Caco-2 (cell line): ENCODE results near the gene CLPSL1. TPM values are rescaled to one million over a fixed set of nuclear protein-coding genes. Genes with fewer than 3 reads are reported as not detected.

Source experiments
- BruUV-seq: library from RNA; stranded (reverse); fragments of 400-500 nt; replicated peaks from 2 replicates; lab custom pipeline; 2021; lab: Mats Ljungman, UMichigan
- CTCF ChIA-PET: fragments of 300-600 bp; sonication (Branson Sonifier 250); formaldehyde crosslinking; loops from one replicate; lab custom pipeline; 2022; ENCODE audit warnings: antibody characterized with exemption; lab: Charles Lee
- POLR2A ChIA-PET: fragments of 300-600 bp; sonication (Branson Sonifier 250); formaldehyde crosslinking; loops from one replicate; lab custom pipeline; 2022; ENCODE audit warnings: antibody characterized with exemption; lab: Charles Lee
- DNase-seq, 2 experiments: peaks; one replicate each; pipeline versions ENCODE4 v3.0.0 to v3.0.0-alpha.2; 2020 to 2022
- H3K27me3 ChIP-seq: replicated peaks from 2 replicates; pipeline ENCODE4 v1.6.0; 2011; ENCODE audit warnings: low read length; ENCODE audit not compliant: control insufficient read depth, insufficient read depth
- H3K36me3 ChIP-seq: 2 replicates; pipeline ENCODE4 v1.5.1; 2011; ENCODE audit warnings: low read length; ENCODE audit not compliant: control insufficient read depth, insufficient read depth
- H3K4me1 ChIP-seq: fragments of 250-450 bp; sonication (Bioruptor Pico); 2 replicates; pipeline ENCODE4 v1.5.1; 2020; ENCODE audit warnings: mild to moderate bottlenecking
- H3K4me3 ChIP-seq: 2 replicates; pipeline ENCODE4 v1.5.1; 2011; ENCODE audit warnings: low read depth, mild to moderate bottlenecking, control low read depth, low read length
- H3K9me3 ChIP-seq: fragments of 250-450 bp; sonication (Bioruptor Pico); 2 replicates; pipeline ENCODE4 v1.5.1; 2020; ENCODE audit warnings: mild to moderate bottlenecking, moderate library complexity
- H3K27ac Mint-ChIP-seq: one replicate; pipeline ENCODE4 v1.8.0; 2022; ENCODE audit warnings: mixed read lengths; ENCODE audit not compliant: unreplicated experiment
- H3K27me3 Mint-ChIP-seq: one replicate; pipeline ENCODE4 v1.8.0; 2022; ENCODE audit warnings: mixed read lengths; ENCODE audit not compliant: insufficient read depth, unreplicated experiment
- H3K36me3 Mint-ChIP-seq: one replicate; pipeline ENCODE4 v1.8.0; 2022; ENCODE audit warnings: mild to moderate bottlenecking, mixed read lengths; ENCODE audit not compliant: insufficient read depth, unreplicated experiment
- H3K4me1 Mint-ChIP-seq: one replicate; pipeline ENCODE4 v1.8.0; 2022; ENCODE audit warnings: low read depth, mixed read lengths; ENCODE audit not compliant: unreplicated experiment
- H3K4me3 Mint-ChIP-seq: one replicate; pipeline ENCODE4 v1.8.0; 2022; ENCODE audit warnings: mild to moderate bottlenecking, moderate library complexity, mixed read lengths; ENCODE audit not compliant: unreplicated experiment
- H3K9me3 Mint-ChIP-seq: one replicate; pipeline ENCODE4 v1.8.0; 2022; ENCODE audit warnings: mixed read lengths; ENCODE audit not compliant: unreplicated experiment
- intact Hi-C: fragments of 100-400 bp; cut with micrococcal nuclease; formaldehyde crosslinking; loops from one replicate; pipeline ENCODE4 v1.10.0; 2022; ENCODE audit not compliant: unreplicated experiment
- total RNA-seq: library from RNA; stranded (reverse); gene quantifications from 2 replicates; pipeline ENCODE4 v1.2.3, GENCODE V29; 2022
- TF ChIP-seq, protein P1 (sequence below), 2 experiments: fragments of 200-600 bp in 1 of 2; IDR thresholded peaks; 1 replicate in 1 of 2; 2 replicates in 1 of 2; pipeline versions ENCODE4 v1.5.1 to v1.8.0; 2011 to 2022; ENCODE audit warnings: antibody characterized with exemption in 1 of 2, control low read depth in 1 of 2, inconsistent platforms in 1 of 2, low read depth in 1 of 2, low read length in 1 of 2, mild to moderate bottlenecking in 1 of 2, moderate library complexity in 1 of 2; ENCODE audit not compliant: insufficient read depth in 1 of 2, severe bottlenecking in 1 of 2, unreplicated experiment in 1 of 2

Gene CLPSL1
- total RNA-seq, 1 experiment from 2014 or later: not detected

DNA sequence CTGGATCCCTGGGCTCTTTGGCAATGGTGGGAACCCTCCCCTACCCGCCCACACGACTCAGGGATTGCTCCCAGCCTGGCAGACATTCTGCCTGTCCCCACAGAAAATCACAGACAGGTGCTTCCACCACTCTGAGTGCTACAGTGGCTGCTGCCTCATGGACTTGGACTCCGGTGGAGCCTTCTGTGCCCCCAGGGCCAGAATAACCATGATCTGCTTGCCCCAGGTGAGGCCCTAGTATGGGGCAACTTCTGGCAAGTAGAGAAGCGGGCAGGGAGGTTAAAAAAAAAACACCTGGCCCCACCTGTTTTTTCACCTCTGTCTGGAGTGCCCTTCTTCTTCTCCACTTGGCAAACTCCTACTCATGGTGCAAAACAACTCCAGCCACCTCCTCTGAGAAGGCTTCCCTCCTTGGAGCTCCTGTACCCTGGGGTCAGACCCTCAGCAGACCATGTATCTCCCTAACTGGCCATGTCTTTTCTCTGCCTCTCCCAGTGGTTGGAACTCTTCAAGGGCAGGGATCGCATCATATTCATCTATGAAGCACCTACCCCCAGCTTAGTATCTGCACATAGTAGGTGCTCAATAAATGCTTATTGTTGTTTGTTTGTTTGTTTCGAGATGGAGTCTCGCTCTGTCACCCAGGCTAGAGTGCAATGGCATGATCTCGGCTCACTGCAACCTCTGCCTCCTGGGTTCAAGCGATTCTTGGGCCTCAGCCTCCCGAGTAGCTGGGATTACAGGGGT lies 3.3 kb upstream of the CLPSL1 start:
- CTCF ChIA-PET: no interaction called here
- POLR2A ChIA-PET: no interaction called here
- H3K36me3 ChIP-seq: no peaks in the 10 kb centered on the region

GRCh38 chr6:35778437-35778836 lies 2.4 kb upstream of the CLPSL1 start:
- ChIA-PET CTCF (no interaction called here), POLR2A (no interaction called here)
- Histone ChIP-seq H3K4me3 (no peak overlapping the region), H3K9me3 (no peaks in the 10 kb centered on the region), H3K36me3 (no peaks in the 10 kb centered on the region), H3K27me3 (no peaks in the 10 kb centered on the region), H3K4me1 (0 out of 2 replicates have a peak, but pooled peaks cover 4% of the 10 kb centered on the region)
- no peaks in the 10 kb centered on the region for H3K27me3 Mint-ChIP-seq
- H3K36me3 Mint-ChIP-seq: no peaks in the 10 kb centered on the region
- peaks cover 7% of the 10 kb centered on the region for H3K4me1 Mint-ChIP-seq
- intact Hi-C loops: no loop called here
- BruUV-seq: no TSS peak
- TF ChIP-seq, protein P1, sequence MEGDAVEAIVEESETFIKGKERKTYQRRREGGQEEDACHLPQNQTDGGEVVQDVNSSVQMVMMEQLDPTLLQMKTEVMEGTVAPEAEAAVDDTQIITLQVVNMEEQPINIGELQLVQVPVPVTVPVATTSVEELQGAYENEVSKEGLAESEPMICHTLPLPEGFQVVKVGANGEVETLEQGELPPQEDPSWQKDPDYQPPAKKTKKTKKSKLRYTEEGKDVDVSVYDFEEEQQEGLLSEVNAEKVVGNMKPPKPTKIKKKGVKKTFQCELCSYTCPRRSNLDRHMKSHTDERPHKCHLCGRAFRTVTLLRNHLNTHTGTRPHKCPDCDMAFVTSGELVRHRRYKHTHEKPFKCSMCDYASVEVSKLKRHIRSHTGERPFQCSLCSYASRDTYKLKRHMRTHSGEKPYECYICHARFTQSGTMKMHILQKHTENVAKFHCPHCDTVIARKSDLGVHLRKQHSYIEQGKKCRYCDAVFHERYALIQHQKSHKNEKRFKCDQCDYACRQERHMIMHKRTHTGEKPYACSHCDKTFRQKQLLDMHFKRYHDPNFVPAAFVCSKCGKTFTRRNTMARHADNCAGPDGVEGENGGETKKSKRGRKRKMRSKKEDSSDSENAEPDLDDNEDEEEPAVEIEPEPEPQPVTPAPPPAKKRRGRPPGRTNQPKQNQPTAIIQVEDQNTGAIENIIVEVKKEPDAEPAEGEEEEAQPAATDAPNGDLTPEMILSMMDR (IDR thresholded peaks at IDR 0.05; ENCODE audit: insufficient read depth in 1 of 2, low read depth in 1 of 2, low read length in 1 of 2, severe bottlenecking in 1 of 2, unreplicated experiment in 1 of 2): no peak
- no peak overlapping the region for H3K27ac Mint-ChIP-seq
- H3K4me3 Mint-ChIP-seq: no peak overlapping the region
- no peak for DNase-seq
- H3K9me3 Mint-ChIP-seq: no peaks in the 10 kb centered on the region

More for the DNA sequence above, 3.3 kb upstream of the CLPSL1 start:
- no peaks in the 10 kb centered on the region for H3K27me3 Mint-ChIP-seq
- peak overlapping the region; percentile 81 for H3K4me3 Mint-ChIP-seq
- TF ChIP-seq, protein P1 (IDR thresholded peaks at IDR 0.05; ENCODE audit: insufficient read depth in 1 of 2, low read depth in 1 of 2, low read length in 1 of 2, severe bottlenecking in 1 of 2, unreplicated experiment in 1 of 2): no peak
- no TSS peak for BruUV-seq
- H3K9me3 ChIP-seq: no peaks in the 10 kb centered on the region
- H3K4me3 ChIP-seq: no peak overlapping the region
- H3K36me3 Mint-ChIP-seq: no peaks in the 10 kb centered on the region
- no peak for DNase-seq
- H3K27me3 ChIP-seq: no peaks in the 10 kb centered on the region
- no peaks in the 10 kb centered on the region for H3K9me3 Mint-ChIP-seq
- H3K4me1 ChIP-seq: 0 out of 2 replicates have a peak, but pooled peaks cover 4% of the 10 kb centered on the region
- peak overlapping the region; percentile 82 for H3K27ac Mint-ChIP-seq
- intact Hi-C loops: no loop called here
- H3K4me1 Mint-ChIP-seq: peaks cover 7% of the 10 kb centered on the region

- ChIA-PET CTCF (no interaction called here), POLR2A (no interaction called here)
- intact Hi-C loops: no loop called here
- Histone ChIP-seq H3K27me3 (no peaks in the 10 kb centered on the region), H3K9me3 (no peaks in the 10 kb centered on the region), H3K36me3 (no peaks in the 10 kb centered on the region), H3K4me1 (peaks cover 10% of the 10 kb centered on the region), H3K4me3 (no peak overlapping the region)
- Mint-ChIP-seq H3K27ac (no peak overlapping the region), H3K4me1 (peaks cover 19% of the 10 kb centered on the region), H3K9me3 (no peaks in the 10 kb centered on the region), H3K36me3 (no peaks in the 10 kb centered on the region), H3K4me3 (no peak overlapping the region), H3K27me3 (no peaks in the 10 kb centered on the region)
- BruUV-seq: no TSS peak
- no peak for DNase-seq
- TF ChIP-seq, protein P1 (IDR thresholded peaks at IDR 0.05; ENCODE audit: insufficient read depth in 1 of 2, low read depth in 1 of 2, low read length in 1 of 2, severe bottlenecking in 1 of 2, unreplicated experiment in 1 of 2): no peak
These were observed 471 bp downstream of the CLPSL1 start for GRCh38 chr6:35781290-35781689.
